Measurements from ENCODE around the gene RGS7.

DNA sequence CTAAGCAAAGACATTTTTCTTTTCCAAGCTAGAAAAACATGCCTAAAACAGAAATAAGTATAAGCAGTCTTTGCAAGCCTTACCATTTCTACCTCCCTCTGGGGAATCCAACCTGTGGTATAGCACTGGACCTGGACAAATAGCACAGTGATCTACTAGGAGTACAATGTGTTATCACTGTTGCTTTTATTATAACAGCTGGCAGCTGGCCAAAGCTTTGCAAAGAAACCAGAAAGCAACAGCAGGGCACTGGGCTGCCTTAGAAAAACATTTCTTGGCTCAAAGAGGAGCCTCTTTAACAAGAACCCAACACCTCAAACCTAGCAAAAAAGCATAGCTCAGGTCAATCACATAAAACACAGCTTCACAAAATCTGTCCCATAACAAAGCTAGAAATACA lies 450.5 kb downstream of the RGS7 start:
- TF ChIP-seq ESRRA (IDR thresholded peaks at IDR 0.05; ENCODE audit: borderline replicate concordance, low read length) (no peak), KDM5A (IDR thresholded peaks at IDR 0.05) (no peak), POLR2A (IDR thresholded peaks at IDR 0.05; ENCODE audit: low read length) (no peak), NFE2L2 (conservative IDR thresholded peaks at IDR 0.05; ENCODE audit: low read length) (no peak)
- TF ChIP-seq, protein P1, sequence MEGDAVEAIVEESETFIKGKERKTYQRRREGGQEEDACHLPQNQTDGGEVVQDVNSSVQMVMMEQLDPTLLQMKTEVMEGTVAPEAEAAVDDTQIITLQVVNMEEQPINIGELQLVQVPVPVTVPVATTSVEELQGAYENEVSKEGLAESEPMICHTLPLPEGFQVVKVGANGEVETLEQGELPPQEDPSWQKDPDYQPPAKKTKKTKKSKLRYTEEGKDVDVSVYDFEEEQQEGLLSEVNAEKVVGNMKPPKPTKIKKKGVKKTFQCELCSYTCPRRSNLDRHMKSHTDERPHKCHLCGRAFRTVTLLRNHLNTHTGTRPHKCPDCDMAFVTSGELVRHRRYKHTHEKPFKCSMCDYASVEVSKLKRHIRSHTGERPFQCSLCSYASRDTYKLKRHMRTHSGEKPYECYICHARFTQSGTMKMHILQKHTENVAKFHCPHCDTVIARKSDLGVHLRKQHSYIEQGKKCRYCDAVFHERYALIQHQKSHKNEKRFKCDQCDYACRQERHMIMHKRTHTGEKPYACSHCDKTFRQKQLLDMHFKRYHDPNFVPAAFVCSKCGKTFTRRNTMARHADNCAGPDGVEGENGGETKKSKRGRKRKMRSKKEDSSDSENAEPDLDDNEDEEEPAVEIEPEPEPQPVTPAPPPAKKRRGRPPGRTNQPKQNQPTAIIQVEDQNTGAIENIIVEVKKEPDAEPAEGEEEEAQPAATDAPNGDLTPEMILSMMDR (IDR thresholded peaks at IDR 0.05): no peak
- TF ChIP-seq, protein P2, sequence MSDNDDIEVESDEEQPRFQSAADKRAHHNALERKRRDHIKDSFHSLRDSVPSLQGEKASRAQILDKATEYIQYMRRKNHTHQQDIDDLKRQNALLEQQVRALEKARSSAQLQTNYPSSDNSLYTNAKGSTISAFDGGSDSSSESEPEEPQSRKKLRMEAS (IDR thresholded peaks at IDR 0.05): no peak
